ENCODE measurements around the gene MAML3.

MAML3 gene

DNA sequence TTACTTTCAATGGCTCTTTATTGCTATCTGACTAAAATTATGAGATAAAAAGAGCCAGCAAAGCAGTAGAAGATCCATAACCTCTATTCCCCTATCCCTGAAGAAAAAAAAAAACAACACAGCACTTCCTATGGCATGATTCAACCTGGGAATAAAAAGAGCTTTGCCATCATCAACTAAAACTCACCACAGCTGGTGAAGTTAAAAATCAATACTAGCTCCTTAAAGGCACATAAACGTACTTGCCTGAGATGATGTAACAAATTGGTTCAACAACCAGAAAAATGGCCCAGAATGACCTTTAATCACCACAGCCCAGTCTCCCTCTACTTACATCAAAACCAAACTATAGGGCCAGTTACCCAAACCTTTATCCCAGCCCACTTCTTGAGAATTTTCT is 153.8 kb downstream of the MAML3 start:
- no peak for DNase-seq (ENCODE audit: extremely low read depth, low read depth)
- no peak for TF ChIP-seq CTCF (IDR thresholded peaks at IDR 0.05; ENCODE audit: low read depth, low read length, missing control alignments)
- H3K4me3 ChIP-seq (replicated peaks; ENCODE audit: low read depth, low read length), result no peak overlapping the region

- no peak for TF ChIP-seq CTCF (IDR thresholded peaks at IDR 0.05; ENCODE audit: low read depth, low read length, missing control alignments)
- DNase-seq (ENCODE audit: extremely low read depth, low read depth), result peak; percentile 93
- H3K4me3 ChIP-seq (replicated peaks; ENCODE audit: low read depth, low read length), result no peak overlapping the region
These were observed 164.9 kb downstream of the MAML3 start for GRCh38 chr4:139988863-139989765.

GRCh38 chr4:139987502-139987850 is 166.5 kb downstream of the MAML3 start:
- H3K4me3 ChIP-seq (replicated peaks; ENCODE audit: low read depth, low read length), result no peak overlapping the region
- DNase-seq (ENCODE audit: extremely low read depth, low read depth), result no peak
- no peak for TF ChIP-seq CTCF (IDR thresholded peaks at IDR 0.05; ENCODE audit: low read depth, low read length, missing control alignments)

GRCh38 chr4:139986689-139987501 is 167.1 kb downstream of the MAML3 start:
- TF ChIP-seq CTCF (IDR thresholded peaks at IDR 0.05; ENCODE audit: low read depth, low read length, missing control alignments), result no peak
- DNase-seq (ENCODE audit: extremely low read depth, low read depth), result no peak
- no peak overlapping the region for H3K4me3 ChIP-seq (replicated peaks; ENCODE audit: low read depth, low read length)

DNA sequence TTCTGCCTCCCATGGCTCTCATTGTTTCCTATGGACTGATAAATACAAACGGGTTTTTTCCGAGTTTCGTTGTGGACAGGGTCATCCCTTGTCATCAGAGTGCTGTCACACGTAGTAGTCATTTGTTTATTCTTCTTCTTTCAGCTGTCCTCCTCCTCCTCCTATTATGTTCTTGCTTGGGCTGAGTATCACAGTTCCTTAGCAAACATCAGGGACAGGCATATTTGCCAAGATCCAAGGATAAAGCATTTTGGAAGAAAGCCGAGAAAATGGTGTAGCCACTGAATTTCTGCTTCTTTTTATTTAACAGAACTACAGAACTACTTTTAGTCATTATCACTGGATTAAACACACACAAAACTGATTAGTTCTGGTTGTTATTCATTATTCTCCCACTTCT is 167.9 kb downstream of the MAML3 start:
- no peak for TF ChIP-seq CTCF (IDR thresholded peaks at IDR 0.05; ENCODE audit: low read depth, low read length, missing control alignments)
- no peak for DNase-seq (ENCODE audit: extremely low read depth, low read depth)
- H3K4me3 ChIP-seq (replicated peaks; ENCODE audit: low read depth, low read length), result no peak overlapping the region

DNA sequence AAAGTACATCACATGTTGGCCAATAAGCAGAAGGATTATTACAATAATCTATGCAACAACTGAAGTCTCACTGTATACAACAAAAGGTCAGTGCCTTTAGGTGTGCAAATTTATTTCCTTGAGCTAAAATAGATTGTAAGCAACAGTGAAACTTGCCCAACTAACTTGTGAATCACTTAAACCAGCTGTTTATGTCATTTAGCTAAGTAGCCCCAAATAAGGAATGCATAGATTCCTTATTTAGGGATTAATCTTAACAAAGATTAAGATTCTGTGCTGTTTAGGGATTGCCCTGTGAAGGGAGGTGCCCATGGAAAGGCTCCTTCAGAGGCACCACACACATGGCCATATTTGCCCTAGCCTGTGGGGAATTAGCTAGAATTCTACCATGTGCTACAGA is 168.6 kb downstream of the MAML3 start:
- no peak for DNase-seq (ENCODE audit: extremely low read depth, low read depth)
- H3K4me3 ChIP-seq (replicated peaks; ENCODE audit: low read depth, low read length), result no peak overlapping the region
- TF ChIP-seq CTCF (IDR thresholded peaks at IDR 0.05; ENCODE audit: low read depth, low read length, missing control alignments), result no peak

Measured in HFF-Myc (cell line).